NCI-H2227 (cell line): ENCODE data around the gene IL6ST.

Source experiments
- DNase-seq: peaks from one replicate; lab custom pipeline; 2025; ENCODE audit not compliant: unreplicated experiment; lab: John Stamatoyannopoulos, UW

Gene IL6ST

GRCh38 chr5:55897206-55897894 lies 97.4 kb downstream of the IL6ST start:
- no peak for DNase-seq

GRCh38 chr5:55896663-55897062 lies 98.1 kb downstream of the IL6ST start:
- no peak for DNase-seq

GRCh38 chr5:55896238-55896637 lies 98.5 kb downstream of the IL6ST start:
- no peak for DNase-seq

DNA sequence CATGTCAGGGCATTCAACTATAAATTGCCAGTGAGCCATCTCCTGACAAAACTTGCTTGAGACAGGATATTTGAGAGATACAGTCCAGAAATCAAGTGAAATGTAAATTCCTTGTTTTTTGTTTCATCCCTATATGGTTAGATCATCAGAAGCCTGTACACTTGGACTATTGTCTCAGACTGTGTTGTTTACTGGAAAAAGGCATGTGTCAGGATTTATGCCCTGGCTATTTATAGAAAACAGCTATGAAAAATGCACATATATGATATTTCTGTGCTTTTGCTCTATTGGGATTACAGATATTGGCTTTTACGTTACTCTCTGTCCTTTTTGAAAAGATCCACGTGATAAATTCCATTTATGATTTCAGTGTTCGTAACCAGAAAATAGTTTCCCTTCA lies 99.4 kb downstream of the IL6ST start:
- DNase-seq = no peak

GRCh38 chr5:55894135-55894534 lies 100.6 kb downstream of the IL6ST start:
- no peak for DNase-seq

DNA sequence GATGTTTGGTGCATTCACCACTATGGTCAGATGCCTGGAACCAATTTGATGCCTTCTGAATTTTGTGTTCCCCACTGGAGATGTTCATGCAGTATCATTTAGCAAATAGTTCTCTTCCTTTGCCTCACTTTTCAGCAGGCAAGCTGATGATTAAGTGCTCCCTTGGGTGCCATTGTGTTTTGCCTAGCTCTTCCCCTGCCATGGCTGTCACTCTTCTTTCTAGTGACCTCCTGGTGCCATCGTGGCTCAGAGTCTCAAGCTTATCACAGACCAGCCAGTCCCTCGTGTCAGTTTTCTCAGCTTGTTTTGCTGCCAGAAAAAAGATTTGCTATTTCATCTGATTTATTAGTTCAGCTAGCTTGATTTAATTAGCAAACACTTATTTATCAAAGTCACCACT lies 102.3 kb downstream of the IL6ST start:
- DNase-seq = no peak

- DNase-seq = no peak
Measured at GRCh38 chr5:55888205-55888604, 106.6 kb downstream of the IL6ST start.

- no peak for DNase-seq
Measured at GRCh38 chr5:55885359-55885758, 109.4 kb downstream of the IL6ST start.
